OCI-LY1 (cell line): Measurements from ENCODE around the gene DENND1A.

Source experiments
- H2AFZ ChIP-seq: fragments of 200-600 bp; sonication (generic), shearing (Covaris generic); 2 replicates; pipeline ENCODE4 v1.6.0; 2014; ENCODE audit warnings: antibody characterized with exemption, mild to moderate bottlenecking, low read length
- H3F3A ChIP-seq: fragments of 200-600 bp; sonication (generic), shearing (Covaris generic); 2 replicates; pipeline ENCODE4 v1.6.0; 2014; ENCODE audit warnings: mild to moderate bottlenecking, antibody characterized with exemption, low read length, moderate library complexity; ENCODE audit not compliant: insufficient read depth
- H3K27ac ChIP-seq: fragments of 200-600 bp; sonication (generic); 2 replicates; pipeline ENCODE4 v1.5.1; 2014; ENCODE audit warnings: low read length, mixed run types, mild to moderate bottlenecking, low read depth; ENCODE audit not compliant: poor library complexity, severe bottlenecking
- H3K27me3 ChIP-seq: fragments of 200-600 bp; sonication (generic); 2 replicates; pipeline ENCODE4 v1.6.0; 2014; ENCODE audit warnings: antibody characterized with exemption, mild to moderate bottlenecking, low read length, moderate library complexity; ENCODE audit not compliant: insufficient read depth
- H3K36me3 ChIP-seq: fragments of 200-600 bp; sonication (generic); 2 replicates; pipeline ENCODE4 v1.6.1; 2014; ENCODE audit warnings: mild to moderate bottlenecking, antibody characterized with exemption, low read length, moderate library complexity, mixed read lengths; ENCODE audit not compliant: insufficient read depth
- H3K4me1 ChIP-seq: fragments of 200-600 bp; sonication (generic); 2 replicates; pipeline ENCODE4 v1.5.1; 2014; ENCODE audit warnings: mild to moderate bottlenecking, low read length, moderate library complexity; ENCODE audit not compliant: insufficient read depth, severe bottlenecking
- H3K4me2 ChIP-seq: fragments of 200-600 bp; sonication (generic), shearing (Covaris generic); 2 replicates; pipeline ENCODE4 v1.6.1; 2014; ENCODE audit warnings: low read length
- H3K4me3 ChIP-seq: fragments of 200-600 bp; sonication (generic); 2 replicates; pipeline ENCODE4 v1.5.1; 2014; ENCODE audit warnings: low read length, low read depth, mild to moderate bottlenecking, mixed read lengths; ENCODE audit not compliant: poor library complexity, severe bottlenecking
- H3K79me2 ChIP-seq: fragments of 200-600 bp; shearing (Covaris generic); 2 replicates; pipeline ENCODE4 v1.6.1; 2016; ENCODE audit warnings: mixed run types, low read length, mixed read lengths; ENCODE audit not compliant: insufficient read depth
- H3K9ac ChIP-seq: fragments of 200-600 bp; sonication (generic), shearing (Covaris generic); 2 replicates; pipeline ENCODE4 v1.6.1; 2014; ENCODE audit warnings: mild to moderate bottlenecking, low read length, mixed read lengths
- H3K9me2 ChIP-seq: fragments of 200-600 bp; sonication (generic), shearing (Covaris generic); 2 replicates; pipeline ENCODE4 v1.6.1; 2014; ENCODE audit warnings: low read depth, mild to moderate bottlenecking, low read length, mixed read lengths
- H3K9me3 ChIP-seq: fragments of 200-600 bp; shearing (Covaris generic); 2 replicates; pipeline ENCODE4 v1.6.1; 2014; ENCODE audit warnings: low read length, mixed read lengths
- H4K20me1 ChIP-seq: fragments of 200-600 bp; sonication (generic), shearing (Covaris generic); 2 replicates; pipeline ENCODE4 v1.6.0; 2016; ENCODE audit warnings: mild to moderate bottlenecking, low read length; ENCODE audit not compliant: insufficient read depth
- CTCF ChIP-seq: fragments of 200-600 bp; sonication (generic), shearing (Covaris generic); IDR thresholded peaks from 2 replicates; pipeline ENCODE4 v1.5.1; 2017; ENCODE audit warnings: mild to moderate bottlenecking, antibody characterized with exemption, low read length, moderate library complexity, mixed read lengths
- EZH2 ChIP-seq: fragments of 200-600 bp; sonication (generic), shearing (Covaris generic); IDR thresholded peaks from 2 replicates; pipeline ENCODE4 v1.8.0; 2017; ENCODE audit warnings: borderline replicate concordance, mixed run types, mild to moderate bottlenecking, antibody characterized with exemption, low read length, moderate library complexity, mixed read lengths

Gene DENND1A

GRCh38 chr9:123418506-123418905, 511.4 kb downstream of the DENND1A start:
- TF ChIP-seq CTCF = no peak
- TF ChIP-seq EZH2 = no peak
- no peaks in the 10 kb centered on the region for H3K79me2 ChIP-seq
- no peaks in the 10 kb centered on the region for H4K20me1 ChIP-seq
- H3K4me2 ChIP-seq = no peak overlapping the region
- no peaks in the 10 kb centered on the region for H3K9me2 ChIP-seq
- no peak overlapping the region for H3K9ac ChIP-seq
- H3K27ac ChIP-seq = no peak overlapping the region
- no peaks in the 10 kb centered on the region for H3K4me1 ChIP-seq
- H3K27me3 ChIP-seq = no peaks in the 10 kb centered on the region
- no peaks in the 10 kb centered on the region for H3K36me3 ChIP-seq
- no peak overlapping the region for H3K4me3 ChIP-seq
- no peaks in the 10 kb centered on the region for H3F3A ChIP-seq
- H2AFZ ChIP-seq = no peak overlapping the region
- H3K9me3 ChIP-seq = no peaks in the 10 kb centered on the region

- no peak overlapping the region for H3K9ac ChIP-seq
- H3K36me3 ChIP-seq = no peaks in the 10 kb centered on the region
- H4K20me1 ChIP-seq = no peaks in the 10 kb centered on the region
These were observed 511.9 kb downstream of the DENND1A start for GRCh38 chr9:123418052-123418430.

GRCh38 chr9:123417289-123418051, 512.5 kb downstream of the DENND1A start:
- no peak overlapping the region for H3K9ac ChIP-seq
- H3K9me2 ChIP-seq = no peaks in the 10 kb centered on the region
- H3K9me3 ChIP-seq = no peaks in the 10 kb centered on the region
- H3K27ac ChIP-seq = no peak overlapping the region
- H3F3A ChIP-seq = no peaks in the 10 kb centered on the region
- H2AFZ ChIP-seq = no peak overlapping the region
- H3K36me3 ChIP-seq = no peaks in the 10 kb centered on the region
- no peak overlapping the region for H3K4me2 ChIP-seq
- no peaks in the 10 kb centered on the region for H3K27me3 ChIP-seq
- no peaks in the 10 kb centered on the region for H4K20me1 ChIP-seq
- no peaks in the 10 kb centered on the region for H3K79me2 ChIP-seq
- H3K4me1 ChIP-seq = no peaks in the 10 kb centered on the region
- no peak overlapping the region for H3K4me3 ChIP-seq
- TF ChIP-seq EZH2 (no peak), CTCF (peak; percentile 40; the same call in 1 of the 2 replicates)

More at GRCh38 chr9:123418052-123418430, 511.9 kb downstream of the DENND1A start:
- Histone ChIP-seq H3K9me3 (no peaks in the 10 kb centered on the region), H3K27ac (no peak overlapping the region), H2AFZ (no peak overlapping the region), H3K4me3 (no peak overlapping the region), H3F3A (no peaks in the 10 kb centered on the region), H3K9me2 (no peaks in the 10 kb centered on the region), H3K4me2 (no peak overlapping the region), H3K27me3 (no peaks in the 10 kb centered on the region), H3K4me1 (no peaks in the 10 kb centered on the region), H3K79me2 (no peaks in the 10 kb centered on the region)
- TF ChIP-seq CTCF (no peak), EZH2 (no peak)
